GM10266 (cell line): ENCODE data around the gene PACRGL.
"Not testable (repeated sequence)": the region's sequence is repeated elsewhere in the genome, so short reads cannot be mapped to it uniquely, and the experiment has no call there.

ENCODE experiments used
- DNase-seq: peaks from one replicate; pipeline ENCODE4 v3.0.0; 2012; ENCODE audit errors: extremely low spot score
- CTCF ChIP-seq: IDR thresholded peaks from 2 replicates; pipeline ENCODE4 v1.5.1; 2012; ENCODE audit warnings: mild to moderate bottlenecking, low read depth; ENCODE audit not compliant: control insufficient read depth, insufficient read depth; ENCODE audit errors: missing control alignments

PACRGL gene

GRCh38 chr4:20723019-20723418 is 22.8 kb downstream of the PACRGL start:
- DNase-seq, result no peak
- no peak for TF ChIP-seq CTCF

GRCh38 chr4:20723463-20723862 is 23.2 kb downstream of the PACRGL start:
- no peak for DNase-seq
- TF ChIP-seq CTCF, result no peak

GRCh38 chr4:20724915-20725314 is 24.7 kb downstream of the PACRGL start:
- DNase-seq, result no peak
- no peak for TF ChIP-seq CTCF

- no peak for DNase-seq
- TF ChIP-seq CTCF, result no peak
Observed at GRCh38 chr4:20735931-20736330, 35.7 kb downstream of the PACRGL start.

GRCh38 chr4:20746000-20746399 is 45.7 kb downstream of the PACRGL start:
- DNase-seq, result not testable (repeated sequence)

- DNase-seq, result no peak
- TF ChIP-seq CTCF, result no peak
Observed at GRCh38 chr4:20752641-20753040, 52.4 kb downstream of the PACRGL start.

- no peak for DNase-seq
- TF ChIP-seq CTCF, result no peak
Observed at GRCh38 chr4:20754036-20754435, 53.8 kb downstream of the PACRGL start.

- DNase-seq, result no peak
- TF ChIP-seq CTCF, result no peak
Observed at GRCh38 chr4:20760053-20760452, 59.8 kb downstream of the PACRGL start.
